GM12874 (cell line): ENCODE measurements around the gene STAB1.

Experiments
- CTCF ChIP-seq: IDR thresholded peaks from 2 replicates; pipeline ENCODE4 v1.5.1; 2011; ENCODE audit warnings: low read depth, mild to moderate bottlenecking, control low read depth, low read length, moderate library complexity; ENCODE audit not compliant: insufficient read depth

STAB1 gene

GRCh38 chr3:52570076-52570475 is 74.9 kb downstream of the STAB1 start:
- TF ChIP-seq CTCF = no peak

GRCh38 chr3:52572221-52572620 is 77.1 kb downstream of the STAB1 start:
- no peak for TF ChIP-seq CTCF
